ENCODE results near the gene PKMYT1. TPM values are rescaled to one million over a fixed set of nuclear protein-coding genes. Genes with fewer than 3 reads are reported as not detected.
"Not testable (repeated sequence)": the region's sequence is repeated elsewhere in the genome, so short reads cannot be mapped to it uniquely, and the experiment has no call there.

Gene PKMYT1
- total RNA-seq, 1 experiment from 2014 or later = 92.1 TPM

GRCh38 chr16:2962334-2963073 is 17.7 kb downstream of the PKMYT1 start:
- DNase-seq (ENCODE audit: low spot score) = no peak

- no peak for DNase-seq (ENCODE audit: low spot score)
Observed at GRCh38 chr16:2960183-2961010, 19.8 kb downstream of the PKMYT1 start.

- DNase-seq (ENCODE audit: low spot score) = peak; percentile 29
Observed at GRCh38 chr16:2959206-2959605, 21.0 kb downstream of the PKMYT1 start.

GRCh38 chr16:2956579-2956956 is 23.7 kb downstream of the PKMYT1 start:
- DNase-seq (ENCODE audit: low spot score) = no peak

GRCh38 chr16:2955779-2956578 is 24.3 kb downstream of the PKMYT1 start:
- no peak for DNase-seq (ENCODE audit: low spot score)

GRCh38 chr16:2955438-2955778 is 24.8 kb downstream of the PKMYT1 start:
- no peak for DNase-seq (ENCODE audit: low spot score)

- no peak for DNase-seq (ENCODE audit: low spot score)
Observed at GRCh38 chr16:2954656-2955381, 25.4 kb downstream of the PKMYT1 start.

- no peak for DNase-seq (ENCODE audit: low spot score)
Observed at GRCh38 chr16:2953706-2954627, 26.3 kb downstream of the PKMYT1 start.

- no peak for DNase-seq (ENCODE audit: low spot score)
Observed at GRCh38 chr16:2952679-2953078, 27.6 kb downstream of the PKMYT1 start.

- DNase-seq (ENCODE audit: low spot score) = no peak
Observed at GRCh38 chr16:2950773-2951172, 29.5 kb downstream of the PKMYT1 start.

GRCh38 chr16:2950353-2950724 is 29.9 kb downstream of the PKMYT1 start:
- DNase-seq (ENCODE audit: low spot score) = no peak

GRCh38 chr16:2949705-2950352 is 30.4 kb downstream of the PKMYT1 start:
- no peak for DNase-seq (ENCODE audit: low spot score)

GRCh38 chr16:2948807-2949704 is 31.2 kb downstream of the PKMYT1 start:
- DNase-seq (ENCODE audit: low spot score) = no peak

- no peak for DNase-seq (ENCODE audit: low spot score)
Observed at GRCh38 chr16:2946649-2947048, 33.6 kb downstream of the PKMYT1 start.

GRCh38 chr16:2943716-2944115 is 36.5 kb downstream of the PKMYT1 start:
- not testable (repeated sequence) for DNase-seq (ENCODE audit: low spot score)

- DNase-seq (ENCODE audit: low spot score) = no peak
Observed at GRCh38 chr16:2942045-2942444, 38.2 kb downstream of the PKMYT1 start.

- DNase-seq (ENCODE audit: low spot score) = no peak
Observed at GRCh38 chr16:2939968-2940367, 40.3 kb downstream of the PKMYT1 start.

- no peak for DNase-seq (ENCODE audit: low spot score)
Observed at GRCh38 chr16:2938206-2938605, 42.0 kb downstream of the PKMYT1 start.

GRCh38 chr16:2937170-2937569 is 43.1 kb downstream of the PKMYT1 start:
- DNase-seq (ENCODE audit: low spot score) = no peak
